ENCODE measurements around the gene PLPP6. TPM values are rescaled to one million over a fixed set of nuclear protein-coding genes. Genes with fewer than 3 reads are reported as not detected.

The PLPP6 gene
- polyA plus RNA-seq, 4 donors, result 9.9 to 18.8 (median 16.9) TPM

DNA sequence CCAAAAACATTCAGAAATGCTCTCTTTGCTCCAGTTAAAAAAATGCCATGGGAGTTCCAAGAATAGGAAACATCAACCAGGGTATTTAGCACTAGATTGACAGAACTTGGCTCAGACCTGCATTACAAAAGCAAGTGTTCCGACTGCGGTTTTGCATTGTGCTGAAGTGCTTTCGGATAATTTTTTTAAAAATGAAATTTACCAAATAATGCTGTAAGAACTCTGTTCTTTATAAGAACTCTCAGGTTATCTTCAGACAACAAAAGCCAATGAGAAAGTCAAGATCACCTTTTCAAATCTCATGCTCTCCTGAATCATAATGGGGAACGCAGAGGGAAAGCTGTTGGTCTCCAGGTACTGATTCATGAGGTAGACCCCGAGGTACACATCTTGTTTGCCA is 483 bp upstream of the PLPP6 start:
- DNase-seq (ENCODE audit: low read depth in 4 of 4, low spot score in 3 of 4), result no peak

DNA sequence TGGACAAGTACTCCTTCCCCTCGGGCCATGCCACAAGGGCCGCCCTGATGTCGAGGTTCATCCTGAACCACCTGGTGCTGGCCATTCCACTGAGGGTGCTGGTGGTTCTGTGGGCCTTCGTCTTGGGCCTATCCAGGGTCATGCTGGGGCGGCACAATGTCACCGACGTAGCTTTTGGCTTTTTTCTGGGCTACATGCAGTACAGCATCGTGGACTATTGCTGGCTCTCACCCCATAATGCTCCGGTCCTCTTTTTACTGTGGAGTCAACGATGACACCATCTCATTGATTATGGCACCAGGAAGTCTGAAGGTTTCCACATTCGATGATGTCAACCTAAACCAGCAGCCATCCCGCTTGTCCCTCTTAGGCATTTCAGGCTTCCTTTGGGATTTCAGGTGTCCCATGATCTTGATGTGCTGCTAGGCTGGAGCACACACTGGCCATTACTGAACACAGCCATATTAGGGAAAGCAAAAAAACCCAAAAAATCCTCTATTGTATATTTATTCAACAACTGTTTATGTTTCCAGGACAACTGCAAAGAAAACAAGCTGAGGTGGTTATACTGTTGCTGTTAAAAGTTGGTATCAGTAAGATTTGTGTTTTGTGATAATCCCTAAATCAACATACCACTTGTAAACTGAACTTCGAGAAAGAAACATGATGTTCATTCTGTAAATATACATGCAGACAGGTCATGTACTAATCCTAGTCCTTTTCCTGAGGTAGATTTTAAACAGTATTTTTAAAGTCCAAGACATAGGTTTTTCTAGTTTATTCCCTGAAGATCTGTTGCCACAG is 1.1 kb downstream of the PLPP6 start:
- DNase-seq (ENCODE audit: low read depth in 4 of 4, low spot score in 3 of 4), result no peak

DNA sequence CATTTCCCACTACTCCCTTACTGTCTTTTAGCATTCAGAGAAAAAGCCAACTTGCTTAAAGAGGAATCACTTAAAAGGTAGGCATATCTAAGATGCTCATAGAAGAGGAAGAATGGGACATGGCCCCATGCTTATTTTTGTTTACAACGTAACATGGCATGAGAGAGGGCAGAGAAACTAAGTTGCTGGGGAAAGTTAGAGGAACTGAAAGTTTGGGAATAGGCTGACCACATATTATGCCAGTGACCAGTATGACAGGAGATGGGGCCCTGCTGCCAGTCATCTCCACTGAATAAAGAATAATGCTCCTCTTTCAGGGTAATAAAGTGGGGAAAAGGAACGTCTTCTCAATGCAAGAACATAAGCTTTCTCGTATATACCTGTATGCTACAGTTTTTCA is 1.9 kb downstream of the PLPP6 start:
- DNase-seq (ENCODE audit: low read depth in 4 of 4, low spot score in 3 of 4), result no peak

DNA sequence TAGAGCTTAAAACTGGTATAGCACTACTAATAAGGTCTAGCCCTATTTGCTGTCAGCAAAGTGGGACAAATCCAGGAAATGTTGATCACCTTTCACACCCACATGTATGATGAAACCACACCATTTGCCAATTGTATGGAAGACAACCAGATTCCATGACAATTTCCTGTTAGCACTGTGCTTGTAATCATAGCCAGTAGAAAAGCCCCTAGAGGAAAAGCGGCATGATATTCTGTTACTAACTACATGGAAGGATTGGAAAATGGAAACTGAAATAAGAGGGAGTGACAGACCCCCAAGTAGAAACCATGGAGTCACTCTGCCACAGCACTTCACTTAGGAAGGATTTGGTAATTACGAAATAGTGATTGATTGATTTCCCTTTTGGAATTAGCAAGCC is 3.3 kb downstream of the PLPP6 start:
- DNase-seq (ENCODE audit: low read depth in 4 of 4, low spot score in 3 of 4), result no peak

DNA sequence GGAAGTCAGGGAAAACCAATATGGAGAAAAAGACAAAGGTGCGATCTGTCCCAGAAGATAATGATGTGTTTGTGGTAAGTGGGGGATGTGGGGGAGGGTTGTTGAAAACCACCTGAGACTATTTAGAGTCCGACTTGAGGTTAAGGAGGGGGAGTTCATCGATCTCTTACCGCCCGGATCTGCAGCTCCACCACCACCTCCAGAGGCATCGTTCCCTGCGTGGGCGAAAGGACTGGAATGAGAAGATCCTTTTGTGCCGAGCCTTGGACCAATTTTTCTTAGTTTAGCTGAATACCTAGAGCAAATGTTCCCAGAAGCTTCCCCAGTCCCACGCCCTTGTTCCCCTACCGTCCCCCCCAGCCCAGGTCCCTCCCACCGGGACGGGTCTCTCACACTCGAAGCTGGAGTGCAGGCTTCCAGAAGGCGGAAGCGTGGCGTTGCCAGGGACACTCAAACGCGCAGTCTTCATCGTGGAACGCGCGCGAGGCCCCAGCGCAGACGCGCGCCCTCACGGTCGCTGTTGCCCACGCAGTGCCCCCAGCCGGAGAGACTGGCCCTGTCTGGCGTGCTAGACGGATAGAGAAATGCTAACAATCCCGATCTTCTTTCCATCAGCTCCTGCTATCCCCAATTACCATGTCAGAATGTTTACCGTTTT is 4.1 kb downstream of the PLPP6 start, which contains the start of gene SPATA6L:
Gene SPATA6L, minus strand, starts transcription at position 439 of the 658 bp plus-strand sequence. Its CDS starts 230 bp downstream, at position 209.
- DNase-seq (ENCODE audit: low read depth in 4 of 4, low spot score in 3 of 4), result no peak

DNA sequence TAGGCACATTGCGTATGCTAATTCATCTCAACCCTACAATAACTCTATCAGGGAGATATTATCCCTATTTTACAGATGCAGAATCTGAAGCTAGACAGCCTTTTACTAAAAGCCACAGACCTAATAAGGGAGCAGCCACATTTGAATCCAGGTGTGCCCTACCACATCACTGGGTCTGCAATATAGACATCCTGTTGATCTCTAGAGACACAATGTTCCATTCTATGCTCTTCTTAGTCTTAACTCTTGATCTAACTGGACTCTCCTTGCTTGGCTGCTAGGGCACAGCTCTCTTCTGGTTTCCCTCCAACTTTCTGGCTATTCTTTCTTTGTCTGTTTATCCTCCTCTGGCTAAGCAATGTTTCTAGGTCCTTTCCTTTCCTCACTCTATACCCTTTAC is 5.6 kb downstream of the PLPP6 start:
- DNase-seq (ENCODE audit: low read depth in 4 of 4, low spot score in 3 of 4), result no peak

DNA sequence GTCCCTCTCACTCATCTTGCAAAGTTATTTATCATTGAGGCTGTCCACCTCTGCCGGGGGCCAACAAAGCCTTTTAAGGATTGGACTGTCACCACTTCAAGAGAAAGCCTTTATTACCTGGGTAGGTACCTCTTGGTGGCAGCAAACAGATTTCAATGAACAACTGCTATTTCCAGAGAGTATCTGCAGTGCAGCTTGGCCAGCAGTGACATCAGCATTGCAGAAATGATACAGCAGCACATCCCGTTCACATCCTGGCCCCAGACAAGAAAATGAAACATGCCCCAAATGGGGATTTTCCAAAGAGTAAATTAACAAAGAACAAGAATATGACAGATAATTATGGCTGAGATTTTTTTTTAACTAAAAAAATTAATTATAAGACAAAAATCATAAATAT is 6.5 kb downstream of the PLPP6 start:
- DNase-seq (ENCODE audit: low read depth in 4 of 4, low spot score in 3 of 4), result no peak

DNA sequence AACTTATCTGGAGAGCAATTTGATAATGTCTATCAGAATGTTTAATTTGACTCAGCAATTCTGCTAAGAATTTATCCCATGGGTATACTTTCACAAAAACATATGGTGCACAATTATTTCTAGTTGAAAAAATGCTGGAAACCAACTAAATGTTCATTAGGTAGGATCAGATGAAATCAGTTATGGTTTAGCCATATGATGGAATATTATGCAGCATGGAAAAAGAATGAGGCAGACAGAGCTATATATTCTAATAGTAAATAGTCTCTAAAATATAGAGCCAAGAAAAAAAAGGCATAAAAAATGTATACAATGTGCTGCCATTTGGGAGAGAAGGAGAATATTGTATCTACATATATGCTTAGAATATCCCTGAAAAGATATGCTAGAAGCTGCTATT is 7.8 kb downstream of the PLPP6 start:
- DNase-seq (ENCODE audit: low read depth in 4 of 4, low spot score in 3 of 4), result no peak

DNA sequence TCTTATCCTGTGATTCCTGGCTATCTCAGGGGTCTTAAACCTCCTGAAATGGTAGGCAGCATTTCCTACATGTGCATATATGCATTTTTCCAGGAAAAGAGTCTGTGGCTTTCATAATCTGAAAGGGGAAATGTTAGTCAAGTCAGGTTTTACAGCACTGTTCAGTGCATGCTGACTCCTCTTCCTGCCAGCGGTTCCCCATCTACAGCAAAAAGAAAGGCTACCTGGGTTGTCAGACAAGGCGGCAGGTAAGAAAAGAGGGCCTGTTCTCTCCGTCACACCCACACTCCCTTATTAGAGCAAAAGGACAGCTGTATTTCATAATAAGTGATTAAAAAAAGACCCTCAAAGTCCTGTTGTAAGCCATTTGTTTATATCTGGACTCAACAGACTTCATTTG is 8.5 kb downstream of the PLPP6 start:
- no peak for DNase-seq (ENCODE audit: low read depth in 4 of 4, low spot score in 3 of 4)

DNA sequence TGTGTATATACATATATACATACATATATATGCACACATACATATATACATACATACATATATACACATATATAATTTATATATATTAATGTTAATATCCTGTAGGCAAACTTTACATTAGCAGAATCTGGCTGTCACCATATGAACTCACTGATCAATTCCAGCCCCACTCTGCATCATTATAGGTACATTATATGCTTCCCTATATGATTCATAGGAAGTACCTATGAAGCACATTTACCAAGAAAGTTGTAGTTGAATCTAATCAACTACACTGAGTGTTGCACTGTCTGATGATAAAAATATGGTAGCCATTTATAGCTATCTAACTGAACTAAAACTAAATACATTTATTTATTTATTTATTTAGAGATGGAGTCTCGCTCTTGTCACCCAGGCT is 9.6 kb downstream of the PLPP6 start:
- no peak for DNase-seq (ENCODE audit: low read depth in 4 of 4, low spot score in 3 of 4)

DNA sequence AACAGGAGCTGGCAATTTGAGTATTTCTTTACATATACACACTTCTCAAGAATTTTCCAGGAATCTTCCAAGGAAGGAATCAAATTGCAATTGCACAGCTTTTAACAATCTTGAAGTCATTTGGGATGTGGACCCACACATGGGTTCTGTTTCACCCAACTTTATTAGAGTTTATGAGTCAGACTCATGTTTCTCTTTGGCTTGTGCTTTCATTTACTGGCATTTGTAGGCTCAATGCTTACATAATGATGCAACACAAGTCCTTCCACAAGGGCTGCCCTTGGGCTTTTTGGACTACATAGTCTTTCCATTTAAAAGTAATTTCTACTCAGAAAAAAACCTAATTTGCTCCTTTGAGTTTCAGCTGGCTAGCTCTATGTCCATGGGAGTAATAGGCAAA is 12.7 kb downstream of the PLPP6 start:
- no peak for DNase-seq (ENCODE audit: low read depth in 4 of 4, low spot score in 3 of 4)

DNA sequence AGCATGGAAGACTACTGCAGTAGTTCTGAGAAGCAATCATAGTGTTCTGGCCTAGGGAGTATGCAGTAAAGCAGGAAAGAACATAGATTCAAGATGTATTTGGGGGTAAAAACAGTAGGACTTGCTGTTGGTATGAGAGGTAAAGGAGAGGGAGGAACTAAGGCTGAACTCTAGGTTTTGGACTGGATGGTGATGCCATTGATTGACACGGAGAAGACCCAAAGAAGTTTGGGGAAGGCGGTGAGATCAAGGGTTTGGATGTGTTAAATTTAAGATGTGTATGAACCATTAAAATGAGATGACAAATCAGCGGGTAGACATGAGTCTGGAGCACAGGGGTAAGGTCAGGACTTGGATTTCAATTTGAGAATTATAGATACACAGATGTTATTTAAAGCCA is 15.3 kb downstream of the PLPP6 start:
- no peak for DNase-seq (ENCODE audit: low read depth in 4 of 4, low spot score in 3 of 4)

DNA sequence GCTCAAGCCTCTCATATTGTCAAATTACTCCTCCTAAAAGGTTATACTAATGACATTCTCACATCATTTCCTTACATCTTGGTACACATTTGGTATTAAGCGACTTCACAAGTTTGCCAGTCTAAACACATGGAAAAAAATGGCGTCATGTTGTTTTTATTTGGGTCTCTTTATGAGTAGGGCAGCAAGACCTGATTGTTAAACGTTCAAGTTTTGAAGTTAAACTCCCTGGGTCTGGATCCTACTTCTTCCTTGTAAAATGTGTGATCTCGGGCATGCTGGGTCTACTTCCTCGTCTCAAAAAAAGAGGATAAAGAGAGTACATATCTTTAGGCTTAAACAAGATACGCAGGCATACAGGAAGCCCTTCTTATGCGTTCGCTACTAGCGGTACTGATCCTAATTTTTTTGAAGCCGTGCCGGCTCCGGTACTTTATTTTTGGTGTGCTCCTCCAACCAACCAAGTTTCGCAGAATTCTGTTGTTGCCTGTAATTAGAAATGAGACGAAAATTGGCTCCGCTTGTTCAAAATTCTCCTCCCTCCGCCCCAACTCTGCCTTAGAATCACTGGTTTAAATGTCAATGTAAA is 16.7 kb downstream of the PLPP6 start:
- DNase-seq (ENCODE audit: low read depth in 4 of 4, low spot score in 3 of 4), result peak in 1 of 4 donors; percentile 50

DNA sequence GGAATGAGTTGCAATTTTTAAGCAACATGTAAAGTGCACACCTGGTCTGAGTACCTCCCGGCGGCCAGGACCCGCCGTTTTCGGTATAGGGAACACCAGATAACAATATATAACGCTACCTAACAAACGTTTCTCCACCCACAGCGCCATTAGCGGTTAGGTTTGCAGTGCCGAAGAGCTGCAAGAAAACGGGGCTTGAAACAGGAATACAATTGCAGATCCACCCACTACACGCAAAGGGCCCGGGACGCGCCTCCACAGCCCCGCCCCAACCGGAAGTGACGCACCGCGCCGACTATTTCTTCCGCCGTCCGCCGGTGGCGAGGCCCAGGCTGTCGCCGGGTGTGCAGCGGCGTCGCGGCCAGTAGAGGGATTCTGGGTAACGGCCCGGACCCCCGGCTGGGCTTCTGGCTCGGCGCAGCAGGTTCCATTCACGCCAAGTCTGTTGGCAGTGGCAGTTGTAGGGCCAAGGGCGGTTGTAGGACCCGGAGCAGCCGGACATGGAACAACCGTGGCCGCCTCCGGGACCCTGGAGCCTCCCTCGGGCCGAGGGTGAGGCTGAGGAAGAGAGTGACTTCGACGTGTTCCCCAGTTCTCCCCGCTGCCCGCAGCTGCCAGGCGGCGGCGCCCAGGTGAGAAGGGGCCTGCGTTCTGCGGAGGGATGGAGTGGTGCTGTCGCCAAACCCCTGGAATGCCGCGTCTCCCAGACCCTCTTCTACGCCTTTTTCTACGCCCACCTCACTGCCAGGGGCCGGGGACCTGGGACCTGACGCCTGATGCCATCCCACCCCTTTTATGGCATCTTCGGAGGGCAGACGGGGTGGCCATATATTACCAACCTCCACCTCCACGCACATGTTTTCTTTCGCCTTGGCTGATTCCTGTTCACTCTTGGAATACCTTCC is 17.4 kb downstream of the PLPP6 start, which contains the start of gene CDC37L1:
Gene CDC37L1, plus strand, starts transcription at position 302 of the 905 bp plus-strand sequence. Its CDS starts 199 bp downstream, at position 501.
- DNase-seq (ENCODE audit: low read depth in 4 of 4, low spot score in 3 of 4), result peak; percentile 90 to 94 (median 92)

DNA sequence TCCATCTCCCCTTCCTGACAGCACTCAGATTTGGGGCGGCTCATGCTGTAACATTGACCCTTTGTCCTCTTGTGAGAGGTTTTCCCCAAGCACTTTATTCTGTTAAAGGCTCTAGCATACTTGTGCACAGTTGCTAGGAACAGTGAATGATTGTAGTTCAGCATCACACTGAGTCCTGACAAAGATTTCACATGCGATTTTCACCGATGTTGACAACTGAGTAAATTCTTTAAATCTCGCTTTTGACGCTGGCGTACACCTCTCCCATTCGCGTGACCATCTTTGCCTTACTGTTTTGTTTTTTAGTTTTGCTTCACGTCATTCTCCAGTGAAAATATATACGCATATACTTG is 18.1 kb downstream of the PLPP6 start:
- DNase-seq (ENCODE audit: low read depth in 4 of 4, low spot score in 3 of 4), result no peak

DNA sequence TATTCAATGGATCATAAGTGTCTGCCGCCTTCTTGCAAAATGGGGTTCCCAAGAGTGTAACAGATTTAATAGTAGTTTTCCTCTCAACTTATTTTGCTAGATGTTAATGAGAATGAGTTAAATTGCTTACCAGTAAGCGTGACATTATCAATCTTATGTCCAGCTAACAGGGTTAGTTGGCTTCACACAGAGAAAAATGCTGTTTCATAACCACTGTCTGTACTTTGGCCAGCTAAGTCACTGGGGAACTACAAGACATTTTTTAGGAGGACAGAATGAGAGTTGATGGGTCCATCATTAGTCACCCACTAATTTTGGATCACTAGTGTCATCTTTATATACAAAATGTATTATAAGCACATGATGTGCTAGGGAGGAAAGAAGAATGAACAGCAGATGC is 18.7 kb downstream of the PLPP6 start:
- no peak for DNase-seq (ENCODE audit: low read depth in 4 of 4, low spot score in 3 of 4)

DNA sequence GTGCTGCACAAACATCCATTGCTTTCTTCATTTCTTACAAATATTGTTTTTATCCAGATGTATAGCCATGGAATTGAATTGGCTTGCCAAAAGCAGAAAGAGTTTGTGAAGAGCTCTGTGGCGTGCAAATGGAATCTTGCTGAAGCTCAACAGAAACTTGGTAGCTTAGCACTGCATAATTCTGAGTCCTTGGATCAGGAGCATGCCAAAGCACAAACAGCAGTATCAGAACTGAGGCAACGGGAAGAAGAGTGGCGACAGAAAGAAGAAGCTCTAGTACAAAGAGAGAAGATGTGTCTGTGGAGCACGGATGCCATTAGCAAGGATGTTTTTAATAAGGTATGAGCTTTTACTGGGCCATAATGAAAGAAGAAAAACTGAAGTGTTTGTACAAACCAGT is 22.7 kb downstream of the PLPP6 start:
- no peak for DNase-seq (ENCODE audit: low read depth in 4 of 4, low spot score in 3 of 4)

DNA sequence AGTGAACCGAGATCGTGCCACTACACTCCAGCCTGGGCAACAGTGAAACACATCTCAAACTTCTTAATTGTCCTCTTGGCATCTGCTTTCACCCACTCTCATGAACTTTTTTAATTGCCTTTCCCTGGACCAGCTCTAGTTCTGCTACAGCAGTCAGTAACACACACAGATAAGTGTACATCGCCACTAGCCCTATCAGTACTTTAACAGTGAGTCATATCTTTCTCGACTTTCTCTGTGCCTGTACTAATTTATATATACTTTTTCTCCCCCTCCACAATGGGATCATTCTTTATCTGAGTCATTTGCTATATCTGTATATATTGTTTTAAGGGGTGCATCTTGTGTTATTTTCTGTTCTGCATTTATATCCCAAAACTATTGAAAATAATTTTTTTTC is 24.0 kb downstream of the PLPP6 start:
- DNase-seq (ENCODE audit: low read depth in 4 of 4, low spot score in 3 of 4), result no peak

DNA sequence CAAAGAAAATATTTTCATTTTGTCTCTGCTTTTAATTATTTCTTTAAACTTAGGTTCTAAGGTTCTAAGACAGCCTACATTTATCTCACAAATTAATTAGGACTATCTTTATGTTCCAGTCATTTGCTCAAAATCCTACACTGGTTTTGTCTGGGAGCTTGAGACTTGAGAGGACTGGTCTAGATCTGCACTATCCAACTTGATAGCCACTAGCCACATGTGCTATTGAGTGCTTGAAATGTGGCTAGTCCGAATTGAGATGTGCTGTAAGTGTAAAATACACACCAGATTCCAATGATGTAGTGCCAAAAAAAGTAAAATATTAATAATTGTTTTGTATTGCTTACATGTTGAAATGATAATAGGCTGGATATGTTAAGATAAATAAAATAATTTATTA is 24.5 kb downstream of the PLPP6 start:
- no peak for DNase-seq (ENCODE audit: low read depth in 4 of 4, low spot score in 3 of 4)

DNA sequence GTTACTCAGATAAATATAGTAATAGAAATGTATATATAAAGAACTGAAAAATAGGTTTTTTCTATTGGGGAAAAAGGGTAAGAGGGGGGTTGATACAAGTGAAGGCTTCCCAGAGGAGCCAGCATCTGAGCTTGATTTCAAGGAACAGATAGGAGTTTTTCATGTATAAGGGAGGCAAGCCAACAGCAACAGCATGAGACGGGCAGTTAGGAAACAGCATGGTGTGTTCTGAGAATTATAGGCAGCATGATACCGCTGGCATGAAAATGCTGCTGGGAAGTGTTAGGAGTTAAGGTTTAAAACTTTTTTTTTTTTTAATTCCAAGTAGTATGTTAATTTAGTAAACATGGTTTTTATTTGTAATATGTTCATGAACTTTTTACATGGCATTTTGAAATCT is 26.9 kb downstream of the PLPP6 start:
- DNase-seq (ENCODE audit: low read depth in 4 of 4, low spot score in 3 of 4), result no peak

DNA sequence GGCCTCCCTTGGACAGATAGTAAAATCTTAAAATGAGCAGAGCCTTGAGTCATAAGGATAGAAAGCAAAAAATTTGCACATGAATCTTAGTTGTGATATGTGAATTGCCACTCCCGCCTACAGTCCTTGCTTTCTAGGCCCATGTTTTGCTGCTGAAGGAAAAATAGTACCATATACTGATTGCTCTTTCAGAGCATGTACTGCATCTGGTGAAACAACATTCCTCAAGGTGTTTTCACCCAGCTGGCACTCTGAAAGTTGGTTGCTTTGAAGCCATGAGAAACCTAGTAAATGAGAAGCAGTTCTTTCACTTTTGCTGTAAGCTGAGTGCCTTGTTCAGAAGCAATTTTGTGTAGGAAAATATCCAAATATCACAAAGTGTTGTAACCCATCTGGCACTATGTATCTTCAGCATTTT is 27.6 kb downstream of the PLPP6 start:
- DNase-seq (ENCODE audit: low read depth in 4 of 4, low spot score in 3 of 4), result no peak

Measured in left renal pelvis (tissue), 4 donors.